22Rv1 (cell line): Measurements from ENCODE around the gene ENPP4.
A peak's percentile ranks its signal among the peaks of the same experiment; 100 is the strongest.
"Not testable (repeated sequence)": the region's sequence is repeated elsewhere in the genome, so short reads cannot be mapped to it uniquely, and the experiment has no call there.

Source experiments
- H3K27ac ChIP-seq: fragments of 450-650 bp; 2 replicates; pipeline ENCODE4 v1.5.1; 2017
- CTCF ChIP-seq: fragments of 450-650 bp; IDR thresholded peaks from 2 replicates; pipeline ENCODE4 v1.5.1; 2017; ENCODE audit warnings: mild to moderate bottlenecking
- ZFX ChIP-seq: fragments of 450-650 bp; IDR thresholded peaks from 2 replicates; pipeline ENCODE4 v1.6.1; 2017; ENCODE audit warnings: antibody characterized with exemption, borderline replicate concordance

ENPP4 gene

GRCh38 chr6:46129629-46130511, at the start of gene ENPP4:
Gene ENPP4 (plus strand): TSS chr6:46129989. CDS start chr6:46139584, 9,595 bp downstream.
- TF ChIP-seq ZFX (no peak), CTCF (0 out of 2 replicates have a peak, but pooled peaks have one; percentile 4)
- peak within 1 kb of the TSS; percentile 84 for H3K27ac ChIP-seq

GRCh38 chr6:46080111-46080510, 49.7 kb upstream of the ENPP4 start:
- H3K27ac ChIP-seq, result no peak overlapping the region
- TF ChIP-seq CTCF (no peak), ZFX (no peak)

GRCh38 chr6:46085688-46086087, 44.1 kb upstream of the ENPP4 start:
- not testable (repeated sequence) for H3K27ac ChIP-seq

- TF ChIP-seq CTCF, result peak; percentile 90
- no peak for TF ChIP-seq ZFX
- H3K27ac ChIP-seq, result no peak overlapping the region
These were observed 39.4 kb upstream of the ENPP4 start for GRCh38 chr6:46090115-46091079.

GRCh38 chr6:46091080-46091478, 38.7 kb upstream of the ENPP4 start:
- TF ChIP-seq ZFX (no peak), CTCF (no peak)
- no peak overlapping the region for H3K27ac ChIP-seq

GRCh38 chr6:46095251-46095650, 34.5 kb upstream of the ENPP4 start:
- no peak overlapping the region for H3K27ac ChIP-seq
- no peak for TF ChIP-seq ZFX
- no peak for TF ChIP-seq CTCF

GRCh38 chr6:46097366-46097765, 32.4 kb upstream of the ENPP4 start:
- no peak for TF ChIP-seq ZFX
- TF ChIP-seq CTCF, result no peak
- no peak overlapping the region for H3K27ac ChIP-seq
